Renal cortex interstitium (tissue), 11 donors: ENCODE data around the gene ABCA7. TPM values are rescaled to one million over a fixed set of nuclear protein-coding genes. Genes with fewer than 3 reads are reported as not detected.

Experiments used
- DNase-seq, 11 donors: peaks; one replicate each; pipeline ENCODE4 v3.0.0-alpha.2; 2013; ENCODE audit warnings: low read depth in 9 of 11, low spot score in 4 of 11; ENCODE audit errors: extremely low read depth in 1 of 11
- polyA plus RNA-seq, 3 donors: library from polyadenylated mRNA; unstranded; fragments of 120-200 nt; gene quantifications; one replicate each; pipeline ENCODE4 v1.2.1, GENCODE V29; 2013; ENCODE audit not compliant: insufficient read length in 3 of 3

ABCA7 gene
- polyA plus RNA-seq, 3 donors, result 7.2 to 10.1 (median 8.2) TPM

DNA sequence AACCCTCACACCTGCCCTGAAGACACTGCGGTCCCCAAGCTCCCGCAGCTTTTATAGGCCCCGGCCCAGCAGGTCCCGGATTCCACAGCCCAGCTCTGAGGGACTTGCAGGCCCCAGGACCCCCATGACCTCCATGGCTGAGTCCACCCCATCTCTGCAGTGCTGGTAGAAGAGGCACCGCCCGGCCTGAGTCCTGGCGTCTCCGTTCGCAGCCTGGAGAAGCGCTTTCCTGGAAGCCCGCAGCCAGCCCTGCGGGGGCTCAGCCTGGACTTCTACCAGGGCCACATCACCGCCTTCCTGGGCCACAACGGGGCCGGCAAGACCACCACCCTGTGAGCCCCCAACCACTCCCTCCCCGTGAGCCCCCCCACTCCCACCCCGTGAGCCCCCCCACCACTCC is 9.2 kb downstream of the ABCA7 start:
- no peak for DNase-seq

DNA sequence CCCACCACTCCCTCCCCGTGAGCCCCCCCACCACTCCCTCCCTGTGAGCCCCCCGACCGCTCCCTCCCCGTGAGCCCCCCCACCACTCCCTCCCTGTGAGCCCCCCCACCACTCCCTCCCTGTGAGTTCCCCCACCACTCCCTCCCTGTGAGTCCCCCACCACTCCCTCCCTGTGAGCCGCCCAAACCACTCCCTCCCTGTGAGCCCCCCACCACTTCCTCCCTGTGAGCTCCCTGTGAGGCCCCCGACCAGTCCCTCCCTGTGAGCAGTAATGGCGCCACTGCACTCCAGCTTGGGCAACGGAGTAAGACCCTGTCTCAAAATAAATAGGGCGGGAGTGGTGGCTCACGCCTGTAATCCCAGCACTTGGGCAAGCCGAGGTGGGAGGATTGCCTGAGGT is 9.9 kb downstream of the ABCA7 start:
- no peak for DNase-seq

DNA sequence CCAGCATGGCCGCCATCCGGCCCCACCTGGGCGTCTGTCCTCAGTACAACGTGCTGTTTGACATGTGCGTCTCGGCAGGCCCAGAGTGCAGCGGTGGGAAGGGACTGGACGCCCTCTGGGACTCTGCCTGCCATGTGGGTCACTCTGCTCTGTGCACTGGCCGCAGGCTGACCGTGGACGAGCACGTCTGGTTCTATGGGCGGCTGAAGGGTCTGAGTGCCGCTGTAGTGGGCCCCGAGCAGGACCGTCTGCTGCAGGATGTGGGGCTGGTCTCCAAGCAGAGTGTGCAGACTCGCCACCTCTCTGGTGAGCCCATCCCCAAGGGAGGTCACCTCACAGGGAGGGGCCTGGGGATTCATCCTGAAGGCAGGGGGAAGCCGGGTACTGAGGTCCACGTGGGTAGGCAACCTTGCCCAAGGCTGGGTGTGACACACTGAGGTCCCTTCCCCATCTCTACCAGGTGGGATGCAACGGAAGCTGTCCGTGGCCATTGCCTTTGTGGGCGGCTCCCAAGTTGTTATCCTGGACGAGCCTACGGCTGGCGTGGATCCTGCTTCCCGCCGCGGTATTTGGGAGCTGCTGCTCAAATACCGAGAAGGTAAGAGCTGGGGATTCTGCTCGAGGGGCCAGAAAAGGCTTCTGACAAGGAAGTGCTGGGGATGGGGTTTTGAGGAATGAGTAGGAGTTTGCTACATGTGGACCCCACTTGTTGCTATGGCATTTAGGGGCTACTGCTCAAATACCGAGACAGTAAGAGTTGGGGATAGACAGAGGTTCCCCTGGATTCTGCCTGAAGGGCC is 11.3 kb downstream of the ABCA7 start:
- no peak for DNase-seq

DNA sequence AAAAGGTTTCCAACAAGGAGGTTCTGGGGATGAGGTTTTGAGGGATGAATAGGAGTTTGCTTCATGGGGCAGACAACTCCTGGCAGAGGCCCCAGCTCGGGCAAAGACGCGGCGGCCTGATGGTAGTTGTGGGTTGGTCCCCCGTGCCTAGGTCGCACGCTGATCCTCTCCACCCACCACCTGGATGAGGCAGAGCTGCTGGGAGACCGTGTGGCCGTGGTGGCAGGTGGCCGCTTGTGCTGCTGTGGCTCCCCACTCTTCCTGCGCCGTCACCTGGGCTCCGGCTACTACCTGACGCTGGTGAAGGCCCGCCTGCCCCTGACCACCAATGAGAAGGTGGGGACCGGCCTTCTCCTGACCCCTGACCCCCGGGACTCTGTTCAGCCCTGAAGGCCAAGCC is 11.9 kb downstream of the ABCA7 start:
- DNase-seq, result no peak

DNA sequence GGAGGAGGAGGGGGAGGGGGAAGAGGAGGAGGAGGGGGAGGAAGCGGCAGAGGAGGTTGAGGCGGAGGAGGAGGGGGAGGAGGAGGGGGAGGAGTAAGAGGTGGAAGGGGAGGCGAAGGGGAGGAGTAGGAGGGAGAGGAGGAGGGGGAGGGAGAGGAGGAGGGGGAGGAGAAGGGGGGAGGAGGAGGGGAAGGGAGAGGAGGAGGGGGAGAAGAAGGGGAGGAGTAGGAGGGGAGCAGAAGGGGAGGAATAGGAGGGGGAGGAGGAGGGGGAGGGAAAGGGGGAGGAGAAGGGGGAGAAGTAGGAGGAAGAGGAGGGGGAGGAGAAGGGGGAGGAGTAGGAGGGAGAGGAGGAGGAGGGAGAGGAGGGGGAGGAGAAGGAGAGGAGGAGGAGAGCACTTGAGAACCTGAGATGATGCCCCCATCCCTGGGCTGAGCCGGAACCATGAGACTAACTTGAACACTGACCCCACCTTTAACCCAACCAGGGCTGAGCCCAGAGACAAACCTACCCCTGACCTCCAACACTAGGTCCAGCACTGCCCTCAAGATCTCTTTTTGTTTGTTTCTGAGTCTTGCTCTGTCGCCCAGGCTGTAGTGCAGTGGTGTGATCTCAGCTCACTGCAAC is 12.6 kb downstream of the ABCA7 start:
- no peak for DNase-seq

DNA sequence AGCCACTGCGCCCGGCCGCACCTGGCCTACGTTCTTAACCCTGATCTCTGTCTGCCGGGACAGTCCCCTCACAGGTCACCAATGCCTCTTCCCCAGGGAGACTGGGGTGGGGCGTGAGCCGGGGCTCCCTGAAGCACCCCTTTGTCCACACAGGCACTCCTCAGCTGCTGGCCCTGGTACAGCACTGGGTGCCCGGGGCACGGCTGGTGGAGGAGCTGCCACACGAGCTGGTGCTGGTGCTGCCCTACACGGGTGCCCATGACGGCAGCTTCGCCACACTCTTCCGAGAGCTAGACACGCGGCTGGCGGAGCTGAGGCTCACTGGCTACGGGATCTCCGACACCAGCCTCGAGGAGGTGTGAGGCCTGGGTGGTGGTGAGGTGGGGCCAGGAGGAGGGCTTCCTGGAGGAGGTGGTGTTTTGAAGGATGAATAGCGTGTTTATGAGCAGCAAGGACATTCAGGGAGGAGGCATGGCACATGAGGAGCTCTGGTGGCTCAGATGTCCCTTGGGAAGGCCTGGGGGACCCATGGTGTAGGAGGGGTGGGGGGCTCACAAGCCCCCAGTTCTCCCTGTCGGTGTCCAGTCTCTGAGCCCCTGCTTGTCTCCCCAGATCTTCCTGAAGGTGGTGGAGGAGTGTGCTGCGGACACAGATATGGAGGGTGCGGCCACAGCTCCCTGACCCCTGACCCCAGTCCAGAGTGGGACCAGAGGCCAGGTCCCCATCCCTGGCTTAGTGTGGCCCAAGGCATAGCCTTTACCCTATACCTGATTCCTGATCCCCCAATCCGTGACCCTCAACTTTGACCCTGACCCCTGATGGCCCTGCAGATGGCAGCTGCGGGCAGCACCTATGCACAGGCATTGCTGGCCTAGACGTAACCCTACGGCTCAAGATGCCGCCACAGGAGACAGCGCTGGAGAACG is 13.5 kb downstream of the ABCA7 start:
- DNase-seq, result no peak

DNA sequence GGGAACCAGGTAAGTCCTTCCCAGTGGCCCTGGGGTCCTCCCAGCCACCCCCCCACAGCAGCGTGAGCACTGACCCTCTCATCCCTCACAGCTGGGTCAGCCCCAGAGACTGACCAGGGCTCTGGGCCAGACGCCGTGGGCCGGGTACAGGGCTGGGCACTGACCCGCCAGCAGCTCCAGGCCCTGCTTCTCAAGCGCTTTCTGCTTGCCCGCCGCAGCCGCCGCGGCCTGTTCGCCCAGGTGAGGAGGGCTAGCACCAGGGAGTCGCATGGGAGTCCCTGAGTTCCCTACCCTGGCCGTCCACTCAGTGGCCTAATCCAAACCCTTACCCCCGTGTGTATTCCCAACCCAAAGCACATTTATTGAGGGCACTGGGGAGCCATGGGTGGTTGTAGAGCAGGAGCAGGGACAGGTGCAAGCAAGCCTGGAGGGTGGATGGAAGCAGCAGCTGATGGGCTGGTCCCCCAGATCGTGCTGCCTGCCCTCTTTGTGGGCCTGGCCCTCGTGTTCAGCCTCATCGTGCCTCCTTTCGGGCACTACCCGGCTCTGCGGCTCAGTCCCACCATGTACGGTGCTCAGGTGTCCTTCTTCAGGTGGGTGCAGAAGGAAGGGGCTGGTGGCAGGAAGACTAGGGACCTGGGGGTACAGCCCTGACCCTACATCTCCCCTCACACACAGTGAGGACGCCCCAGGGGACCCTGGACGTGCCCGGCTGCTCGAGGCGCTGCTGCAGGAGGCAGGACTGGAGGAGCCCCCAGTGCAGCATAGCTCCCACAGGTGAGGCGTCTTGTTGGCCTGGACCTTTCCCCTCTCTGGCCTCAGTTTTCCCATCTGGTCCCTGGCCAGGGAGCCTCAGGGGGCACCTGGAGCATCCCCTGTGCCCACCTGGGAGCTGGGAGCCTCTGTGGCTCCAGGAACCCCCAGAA is 14.5 kb downstream of the ABCA7 start:
- DNase-seq, result no peak

DNA sequence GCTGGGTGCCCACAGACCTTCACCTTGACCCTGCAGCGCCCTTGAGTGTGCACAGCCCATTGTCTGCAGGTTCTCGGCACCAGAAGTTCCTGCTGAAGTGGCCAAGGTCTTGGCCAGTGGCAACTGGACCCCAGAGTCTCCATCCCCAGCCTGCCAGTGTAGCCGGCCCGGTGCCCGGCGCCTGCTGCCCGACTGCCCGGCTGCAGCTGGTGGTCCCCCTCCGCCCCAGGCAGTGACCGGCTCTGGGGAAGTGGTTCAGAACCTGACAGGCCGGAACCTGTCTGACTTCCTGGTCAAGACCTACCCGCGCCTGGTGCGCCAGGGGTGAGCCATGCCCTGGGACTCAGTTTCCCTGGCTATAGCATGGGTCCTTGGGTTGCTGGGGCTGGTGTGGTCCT is 15.1 kb downstream of the ABCA7 start:
- no peak for DNase-seq

DNA sequence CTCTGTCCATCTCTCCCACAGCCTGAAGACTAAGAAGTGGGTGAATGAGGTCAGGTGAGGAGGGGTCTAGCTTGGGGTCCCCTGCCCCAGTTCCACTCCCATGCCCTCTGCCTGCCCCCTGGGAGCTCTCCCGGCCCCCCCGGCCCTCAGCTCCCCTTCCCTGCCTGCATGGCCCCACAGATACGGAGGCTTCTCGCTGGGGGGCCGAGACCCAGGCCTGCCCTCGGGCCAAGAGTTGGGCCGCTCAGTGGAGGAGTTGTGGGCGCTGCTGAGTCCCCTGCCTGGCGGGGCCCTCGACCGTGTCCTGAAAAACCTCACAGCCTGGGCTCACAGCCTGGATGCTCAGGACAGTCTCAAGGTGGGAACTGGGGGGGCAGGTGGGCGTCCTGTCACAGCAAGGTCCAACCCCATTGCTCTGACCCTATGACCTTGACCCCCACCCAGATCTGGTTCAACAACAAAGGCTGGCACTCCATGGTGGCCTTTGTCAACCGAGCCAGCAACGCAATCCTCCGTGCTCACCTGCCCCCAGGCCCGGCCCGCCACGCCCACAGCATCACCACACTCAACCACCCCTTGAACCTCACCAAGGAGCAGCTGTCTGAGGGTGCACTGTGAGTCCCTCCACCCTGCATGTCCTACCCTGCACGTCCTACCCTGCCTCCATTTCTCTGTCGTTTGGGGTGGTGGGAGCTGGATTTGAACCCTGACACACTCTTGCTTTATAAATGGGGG is 16.1 kb downstream of the ABCA7 start:
- no peak for DNase-seq

DNA sequence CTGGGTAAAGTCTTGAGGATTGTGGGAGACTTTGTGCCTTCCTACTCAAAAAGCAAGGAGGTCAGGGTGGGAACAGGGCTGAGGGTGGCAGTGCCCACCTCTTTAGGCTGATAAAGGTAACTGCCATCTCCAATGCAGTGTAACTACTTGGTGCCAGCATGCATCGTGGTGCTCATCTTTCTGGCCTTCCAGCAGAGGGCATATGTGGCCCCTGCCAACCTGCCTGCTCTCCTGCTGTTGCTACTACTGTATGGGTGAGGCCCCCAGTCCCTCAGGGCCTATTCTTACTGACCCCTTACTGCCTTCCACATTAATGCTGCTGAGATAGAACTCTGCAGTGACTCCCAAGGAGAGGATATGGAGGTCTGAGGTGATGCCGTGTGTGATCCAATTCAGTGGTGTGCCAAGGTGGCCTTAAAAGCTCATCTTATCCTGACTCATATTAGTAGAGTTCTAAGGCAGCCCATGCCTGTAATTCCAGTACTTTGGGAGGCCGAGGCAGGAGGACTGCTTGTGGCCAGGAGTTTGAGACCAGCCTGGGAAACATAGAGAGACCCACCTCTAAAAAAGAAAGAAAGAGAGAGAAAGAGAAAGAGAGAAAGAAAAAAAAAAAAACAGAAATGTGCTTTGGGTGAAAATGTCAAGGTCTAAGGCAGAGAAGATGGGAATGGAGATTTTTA is 17.4 kb downstream of the ABCA7 start:
- DNase-seq, result no peak

DNA sequence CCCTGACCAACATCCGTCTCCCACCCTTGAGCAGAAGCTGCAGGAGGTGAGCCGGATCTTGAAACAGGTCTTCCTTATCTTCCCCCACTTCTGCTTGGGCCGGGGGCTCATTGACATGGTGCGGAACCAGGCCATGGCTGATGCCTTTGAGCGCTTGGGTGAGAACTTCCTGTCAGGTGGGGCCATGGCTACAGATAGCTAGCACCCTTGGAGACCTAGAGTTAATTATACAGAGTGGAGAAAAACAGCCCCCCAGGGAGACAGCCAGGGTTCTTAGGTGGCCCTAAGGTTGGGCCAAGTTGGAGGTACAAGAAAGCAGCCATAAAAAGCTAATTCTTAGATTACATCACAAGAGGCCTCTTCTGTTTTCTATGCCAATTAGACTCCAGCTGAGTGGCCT is 18.2 kb downstream of the ABCA7 start:
- no peak for DNase-seq

DNA sequence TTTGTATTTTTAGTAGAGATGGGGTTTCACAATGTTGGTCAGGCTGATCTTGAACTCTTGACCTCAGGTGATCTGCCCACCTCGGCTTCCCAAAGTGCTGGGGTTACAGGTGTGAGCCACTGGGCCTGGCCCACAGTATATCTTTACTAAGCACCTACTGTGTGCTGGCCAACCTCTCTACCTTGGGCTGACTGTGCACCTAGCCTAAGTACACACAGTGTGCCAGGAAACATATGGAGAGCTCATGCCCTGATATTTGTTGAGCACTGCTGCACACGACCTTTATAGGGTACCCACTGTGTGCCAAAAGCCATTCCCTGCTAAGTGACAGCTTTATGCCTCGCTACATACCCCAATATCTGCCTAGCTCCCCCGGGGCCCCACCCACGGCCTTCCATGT is 20.8 kb downstream of the ABCA7 start:
- DNase-seq, result no peak

DNA sequence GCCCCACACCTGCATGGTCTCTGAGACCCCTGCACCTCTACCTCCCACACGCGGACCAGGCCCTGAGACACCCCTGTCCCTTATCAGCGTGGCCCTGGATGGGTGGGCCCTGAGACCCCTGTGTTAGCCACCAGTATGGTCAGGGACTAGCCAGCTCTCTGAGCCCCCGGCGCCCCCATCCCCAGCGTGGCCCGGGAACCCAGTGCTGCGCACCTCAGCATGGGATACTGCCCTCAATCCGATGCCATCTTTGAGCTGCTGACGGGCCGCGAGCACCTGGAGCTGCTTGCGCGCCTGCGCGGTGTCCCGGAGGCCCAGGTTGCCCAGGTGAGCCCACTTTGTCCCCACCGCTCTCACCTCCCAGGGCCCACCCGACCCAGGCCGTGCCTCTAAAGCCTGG is 22.1 kb downstream of the ABCA7 start:
- no peak for DNase-seq

DNA sequence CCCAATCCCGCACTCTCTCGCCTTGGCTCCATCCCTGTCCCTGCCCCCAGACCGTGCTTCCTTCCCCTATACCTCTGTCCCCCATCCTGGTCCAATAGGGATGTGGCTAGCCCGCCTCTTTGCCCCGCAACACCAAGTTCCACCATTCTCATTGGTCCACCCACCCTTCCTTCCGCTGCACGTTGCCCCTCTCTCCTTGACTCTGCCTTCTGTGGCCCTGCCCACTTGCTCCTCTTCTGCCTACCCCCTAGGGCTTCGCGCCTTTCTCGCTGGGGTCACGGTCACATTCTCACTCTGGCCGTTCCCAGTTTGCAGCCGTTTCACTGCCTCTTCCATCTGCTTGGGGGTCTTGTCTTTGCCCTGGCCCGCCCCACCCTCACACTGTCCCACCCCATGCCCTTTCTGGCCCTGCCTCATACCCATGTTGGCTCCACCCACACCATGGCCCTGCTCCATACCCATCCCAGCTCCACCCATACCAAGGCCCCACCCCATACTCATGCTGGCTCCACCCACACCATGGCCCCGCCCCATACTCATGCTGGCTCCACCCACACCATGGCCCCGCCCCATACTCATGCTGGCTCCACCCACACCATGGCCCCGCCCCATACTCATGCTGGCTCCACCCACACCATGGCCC is 22.6 kb downstream of the ABCA7 start:
- no peak for DNase-seq

DNA sequence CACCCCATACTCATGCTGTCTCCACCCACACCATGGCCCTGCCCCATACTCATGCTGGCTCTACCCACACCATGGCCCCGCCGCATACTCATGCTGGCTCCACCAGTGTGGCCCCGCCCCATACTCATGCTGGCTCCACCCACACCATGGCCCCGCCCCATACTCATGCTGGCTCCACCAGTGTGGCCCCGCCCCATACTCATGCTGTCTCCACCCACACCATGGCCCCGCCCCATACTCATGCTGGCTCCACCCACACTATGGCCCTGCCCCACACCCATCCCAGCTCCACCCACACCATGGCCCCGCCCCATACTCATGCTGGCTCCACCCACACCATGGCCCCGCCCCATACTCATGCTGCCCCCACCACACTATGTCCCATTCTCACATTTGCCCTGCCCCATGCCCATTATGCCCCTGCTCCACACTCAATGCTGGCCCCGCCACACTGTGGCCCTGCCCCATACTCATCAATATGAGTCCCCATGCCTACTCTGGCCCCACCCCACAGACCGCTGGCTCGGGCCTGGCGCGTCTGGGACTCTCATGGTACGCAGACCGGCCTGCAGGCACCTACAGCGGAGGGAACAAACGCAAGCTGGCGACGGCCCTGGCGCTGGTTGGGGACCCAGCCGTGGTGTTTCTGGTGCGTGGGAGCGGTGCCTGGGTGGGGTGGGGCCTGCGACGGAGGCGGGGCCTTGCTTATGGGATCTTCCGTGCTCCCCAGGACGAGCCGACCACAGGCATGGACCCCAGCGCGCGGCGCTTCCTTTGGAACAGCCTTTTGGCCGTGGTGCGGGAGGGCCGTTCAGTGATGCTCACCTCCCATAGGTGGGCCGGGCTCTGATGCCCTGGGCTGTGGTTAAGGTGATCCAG is 23.4 kb downstream of the ABCA7 start:
- no peak for DNase-seq

DNA sequence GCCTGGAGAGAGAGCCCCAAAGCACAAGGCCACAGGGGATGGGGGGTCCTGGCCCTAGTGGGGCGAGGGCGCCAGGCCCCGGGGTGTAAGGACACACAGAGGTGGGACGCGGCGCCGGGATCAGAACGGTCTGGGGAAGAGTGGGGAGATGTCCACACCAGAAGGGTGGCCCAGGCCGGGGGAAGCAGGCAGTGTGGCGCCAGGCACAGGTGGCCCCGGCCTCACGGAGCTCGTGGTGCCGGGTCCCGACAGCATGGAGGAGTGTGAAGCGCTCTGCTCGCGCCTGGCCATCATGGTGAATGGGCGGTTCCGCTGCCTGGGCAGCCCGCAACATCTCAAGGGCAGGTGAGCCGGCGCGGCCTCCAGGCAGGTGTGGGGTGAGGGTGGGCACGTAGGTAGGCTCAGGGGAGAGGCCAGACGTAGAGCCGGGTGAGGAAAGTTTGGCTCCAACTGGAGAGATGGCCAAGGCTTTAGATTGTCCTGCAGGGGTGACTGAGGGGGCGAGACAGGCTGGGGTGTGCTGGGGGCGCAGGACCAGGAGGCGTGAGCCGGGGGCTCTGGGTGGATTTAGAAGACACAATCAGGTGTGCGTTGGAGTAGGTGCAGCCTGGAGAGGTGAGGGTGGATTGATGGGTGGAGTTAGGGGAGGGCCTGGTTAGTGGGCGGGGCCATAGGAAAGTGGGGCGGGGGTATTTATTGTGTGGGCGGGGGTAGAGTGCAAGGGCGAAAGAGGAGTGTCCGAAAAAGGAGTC is 24.2 kb downstream of the ABCA7 start:
- no peak for DNase-seq
